Astrocyte (in vitro differentiated cells and primary cell): Measurements from ENCODE around the gene MTUS2. TPM values are rescaled to one million over a fixed set of nuclear protein-coding genes. Genes with fewer than 3 reads are reported as not detected.

Experiments used
- DNase-seq: peaks from one replicate; pipeline ENCODE4 v3.0.0-alpha.2; 2010; ENCODE audit warnings: low read depth
- FAIRE-seq: peaks from 2 replicates; lab custom pipeline; 2011; peaks lifted over from hg19 to GRCh38; lab: Jason Lieb, UNC
- H2AFZ ChIP-seq: 2 replicates; pipeline ENCODE4 v1.6.0; 2012; ENCODE audit warnings: low read depth, low read length, inconsistent platforms
- H3K27ac ChIP-seq: 2 replicates; pipeline ENCODE4 v1.5.1; 2011; ENCODE audit warnings: low read depth, low read length, inconsistent platforms
- H3K27me3 ChIP-seq: 2 replicates; pipeline ENCODE4 v1.6.0; 2011; ENCODE audit warnings: low read length, inconsistent platforms; ENCODE audit not compliant: insufficient read depth
- H3K36me3 ChIP-seq: 2 replicates; pipeline ENCODE4 v1.5.1; 2011; ENCODE audit warnings: low read length, inconsistent platforms; ENCODE audit not compliant: insufficient read depth
- H3K4me1 ChIP-seq: 2 replicates; pipeline ENCODE4 v1.5.1; 2011; ENCODE audit warnings: low read length, inconsistent platforms; ENCODE audit not compliant: insufficient read depth
- H3K4me2 ChIP-seq: 2 replicates; pipeline ENCODE4 v1.6.0; 2012; ENCODE audit warnings: low read length, inconsistent platforms
- H3K4me3 ChIP-seq: 2 replicates; pipeline ENCODE4 v1.5.1; 2011; ENCODE audit warnings: low read depth, mild to moderate bottlenecking, low read length, inconsistent platforms; ENCODE audit not compliant: insufficient read depth
- H3K79me2 ChIP-seq: 2 replicates; pipeline ENCODE4 v1.6.0; 2012; ENCODE audit warnings: mild to moderate bottlenecking, low read length, inconsistent platforms; ENCODE audit not compliant: insufficient read depth
- H3K9ac ChIP-seq: 2 replicates; pipeline ENCODE4 v1.6.0; 2012; ENCODE audit warnings: mild to moderate bottlenecking, low read length, inconsistent platforms
- H3K9me3 ChIP-seq: 2 replicates; pipeline ENCODE4 v1.5.1; 2012; ENCODE audit warnings: low read depth, mild to moderate bottlenecking, low read length, inconsistent platforms; ENCODE audit not compliant: insufficient read depth
- H4K20me1 ChIP-seq: 2 replicates; pipeline ENCODE4 v1.6.0; 2012; ENCODE audit warnings: low read length, inconsistent platforms; ENCODE audit not compliant: insufficient read depth
- H3K27ac Mint-ChIP-seq: one replicate; pipeline ENCODE4 v1.8.0; 2021; ENCODE audit warnings: mild to moderate bottlenecking, mixed read lengths; ENCODE audit not compliant: unreplicated experiment
- H3K27me3 Mint-ChIP-seq: one replicate; pipeline ENCODE4 v1.8.0; 2021; ENCODE audit warnings: low read depth, mixed read lengths; ENCODE audit not compliant: unreplicated experiment
- H3K36me3 Mint-ChIP-seq: one replicate; pipeline ENCODE4 v1.8.0; 2021; ENCODE audit warnings: low read depth, mixed read lengths; ENCODE audit not compliant: unreplicated experiment
- H3K4me1 Mint-ChIP-seq: one replicate; pipeline ENCODE4 v1.8.0; 2021; ENCODE audit warnings: low read depth, mixed read lengths; ENCODE audit not compliant: unreplicated experiment
- H3K4me3 Mint-ChIP-seq: one replicate; pipeline ENCODE4 v1.8.0; 2021; ENCODE audit warnings: mild to moderate bottlenecking, moderate library complexity, mixed read lengths; ENCODE audit not compliant: unreplicated experiment
- H3K9me3 Mint-ChIP-seq: one replicate; pipeline ENCODE4 v1.8.0; 2021; ENCODE audit warnings: mild to moderate bottlenecking, mixed read lengths; ENCODE audit not compliant: unreplicated experiment
- CTCF ChIP-seq: IDR thresholded peaks from 2 replicates; pipeline ENCODE4 v1.5.1; 2011; ENCODE audit warnings: low read depth, mild to moderate bottlenecking, inconsistent platforms, low read length, moderate library complexity; ENCODE audit not compliant: insufficient read depth
- EZH2 ChIP-seq: IDR thresholded peaks from 2 replicates; pipeline ENCODE4 v1.6.1; 2012; ENCODE audit warnings: mild to moderate bottlenecking, low read length, inconsistent platforms; ENCODE audit not compliant: insufficient read depth
- total RNA-seq: library from RNA; stranded (reverse); gene quantifications from 2 replicates; pipeline ENCODE4 v1.2.1, GENCODE V29; 2021

MTUS2 gene
- total RNA-seq, 1 donor from 2014 or later, result 0.50 TPM

- FAIRE-seq (no peak), DNase-seq (no peak)
- Mint-ChIP-seq H3K27ac (no peak overlapping the region), H3K4me1 (no peaks in the 10 kb centered on the region), H3K36me3 (no peaks in the 10 kb centered on the region), H3K27me3 (peaks cover 9% of the 10 kb centered on the region), H3K9me3 (peaks cover 3% of the 10 kb centered on the region), H3K4me3 (no peak overlapping the region)
- TF ChIP-seq CTCF (no peak), EZH2 (no peak)
- Histone ChIP-seq H2AFZ (no peak overlapping the region), H3K79me2 (no peaks in the 10 kb centered on the region), H3K4me2 (no peak overlapping the region), H3K27ac (no peak overlapping the region), H3K9me3 (no peaks in the 10 kb centered on the region), H3K4me1 (no peaks in the 10 kb centered on the region), H3K9ac (no peak overlapping the region), H3K4me3 (no peak overlapping the region), H4K20me1 (no peaks in the 10 kb centered on the region), H3K27me3 (peaks cover 2% of the 10 kb centered on the region), H3K36me3 (no peaks in the 10 kb centered on the region)
These were observed 29.3 kb downstream of the MTUS2 start for GRCh38 chr13:28849441-28849840.

- H3K36me3 ChIP-seq, result no peaks in the 10 kb centered on the region
- Mint-ChIP-seq H3K4me3 (no peak overlapping the region), H3K9me3 (peaks cover 3% of the 10 kb centered on the region), H3K36me3 (no peaks in the 10 kb centered on the region), H3K27me3 (peaks cover 9% of the 10 kb centered on the region), H3K27ac (no peak overlapping the region), H3K4me1 (no peaks in the 10 kb centered on the region)
- FAIRE-seq (no peak), DNase-seq (no peak)
- H3K79me2 ChIP-seq, result no peaks in the 10 kb centered on the region
- no peak overlapping the region for H3K4me2 ChIP-seq
- no peaks in the 10 kb centered on the region for H4K20me1 ChIP-seq
- H3K9me3 ChIP-seq, result no peaks in the 10 kb centered on the region
- H3K27ac ChIP-seq, result no peak overlapping the region
- H2AFZ ChIP-seq, result no peak overlapping the region
- TF ChIP-seq EZH2 (no peak), CTCF (no peak)
- H3K9ac ChIP-seq, result no peak overlapping the region
- no peaks in the 10 kb centered on the region for H3K4me1 ChIP-seq
- peaks cover 2% of the 10 kb centered on the region for H3K27me3 ChIP-seq
- no peak overlapping the region for H3K4me3 ChIP-seq
These were observed 30.1 kb downstream of the MTUS2 start for GRCh38 chr13:28850226-28850625.

DNA sequence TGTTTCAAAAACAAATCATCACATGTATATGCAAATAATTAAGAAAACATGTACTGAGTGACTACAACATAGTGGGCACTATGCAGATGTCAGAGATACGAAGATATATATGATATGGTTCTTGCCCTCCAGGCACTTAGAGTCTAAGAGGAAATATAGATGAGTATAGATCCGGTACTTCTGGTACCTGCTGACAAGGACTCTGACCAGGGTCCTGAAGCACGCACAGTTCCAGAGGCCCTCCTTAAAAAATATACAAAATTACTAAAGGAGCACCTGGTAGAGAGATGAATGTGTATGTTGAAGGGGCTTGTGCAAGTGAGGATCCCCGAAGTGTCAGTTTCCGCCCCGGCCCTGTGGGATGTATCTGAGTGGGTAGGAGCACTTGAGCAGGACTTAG lies 31.3 kb downstream of the MTUS2 start:
- FAIRE-seq (no peak), DNase-seq (no peak)
- no peaks in the 10 kb centered on the region for H3K36me3 ChIP-seq
- Mint-ChIP-seq H3K4me1 (no peaks in the 10 kb centered on the region), H3K4me3 (no peak overlapping the region), H3K36me3 (no peaks in the 10 kb centered on the region), H3K27me3 (peaks cover 9% of the 10 kb centered on the region), H3K27ac (no peak overlapping the region), H3K9me3 (peaks cover 3% of the 10 kb centered on the region)
- no peak overlapping the region for H3K27ac ChIP-seq
- H4K20me1 ChIP-seq, result no peaks in the 10 kb centered on the region
- no peaks in the 10 kb centered on the region for H3K4me1 ChIP-seq
- H3K79me2 ChIP-seq, result no peaks in the 10 kb centered on the region
- H2AFZ ChIP-seq, result no peak overlapping the region
- no peak overlapping the region for H3K9ac ChIP-seq
- H3K9me3 ChIP-seq, result no peaks in the 10 kb centered on the region
- no peak overlapping the region for H3K4me3 ChIP-seq
- no peaks in the 10 kb centered on the region for H3K27me3 ChIP-seq
- TF ChIP-seq EZH2 (no peak), CTCF (no peak)
- H3K4me2 ChIP-seq, result no peak overlapping the region
